Measurements from ENCODE around the gene DRG2.

DRG2 gene

DNA sequence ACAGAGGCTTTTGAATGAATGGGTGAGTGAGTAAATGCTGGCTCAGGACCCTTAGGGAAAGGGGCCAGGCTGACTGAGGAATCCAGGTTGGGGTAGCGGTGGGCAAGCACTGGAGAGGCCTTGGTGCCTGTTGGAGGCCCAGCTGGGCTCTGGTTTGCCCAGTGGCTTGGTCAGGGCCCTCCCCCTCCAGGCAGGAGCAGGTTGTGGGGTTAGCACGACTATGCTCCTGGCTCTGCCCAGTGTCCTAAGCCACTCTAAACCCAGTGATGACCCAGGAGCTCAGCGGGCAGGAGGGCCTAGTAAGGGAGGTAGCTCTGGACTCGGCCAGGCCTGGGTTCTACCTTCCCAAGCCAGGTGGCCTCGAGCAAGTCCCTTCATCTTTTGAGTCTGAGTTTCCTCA lies 28.3 kb downstream of the DRG2 start:
- H3K4me3 ChIP-seq (IDR thresholded peaks at IDR 0.05; ENCODE audit: insufficient read depth, low read depth, low read length), result no peak overlapping the region
- no peaks in the 10 kb centered on the region for H3K4me1 ChIP-seq (ENCODE audit: low read depth, poor library complexity, severe bottlenecking)
- H3K36me3 ChIP-seq (ENCODE audit: insufficient read depth), result no peaks in the 10 kb centered on the region
- H3K9ac ChIP-seq, result no peak overlapping the region
- H3K79me2 ChIP-seq (ENCODE audit: insufficient read depth, low read depth), result no peaks in the 10 kb centered on the region
- no peak overlapping the region for H2AFZ ChIP-seq (ENCODE audit: low read depth)
- H3K4me2 ChIP-seq, result no peak overlapping the region
- H3K27me3 ChIP-seq (ENCODE audit: insufficient read depth, low read depth), result no peaks in the 10 kb centered on the region
- no peaks in the 10 kb centered on the region for H4K20me1 ChIP-seq (ENCODE audit: insufficient read depth)
- TF ChIP-seq, protein P1, sequence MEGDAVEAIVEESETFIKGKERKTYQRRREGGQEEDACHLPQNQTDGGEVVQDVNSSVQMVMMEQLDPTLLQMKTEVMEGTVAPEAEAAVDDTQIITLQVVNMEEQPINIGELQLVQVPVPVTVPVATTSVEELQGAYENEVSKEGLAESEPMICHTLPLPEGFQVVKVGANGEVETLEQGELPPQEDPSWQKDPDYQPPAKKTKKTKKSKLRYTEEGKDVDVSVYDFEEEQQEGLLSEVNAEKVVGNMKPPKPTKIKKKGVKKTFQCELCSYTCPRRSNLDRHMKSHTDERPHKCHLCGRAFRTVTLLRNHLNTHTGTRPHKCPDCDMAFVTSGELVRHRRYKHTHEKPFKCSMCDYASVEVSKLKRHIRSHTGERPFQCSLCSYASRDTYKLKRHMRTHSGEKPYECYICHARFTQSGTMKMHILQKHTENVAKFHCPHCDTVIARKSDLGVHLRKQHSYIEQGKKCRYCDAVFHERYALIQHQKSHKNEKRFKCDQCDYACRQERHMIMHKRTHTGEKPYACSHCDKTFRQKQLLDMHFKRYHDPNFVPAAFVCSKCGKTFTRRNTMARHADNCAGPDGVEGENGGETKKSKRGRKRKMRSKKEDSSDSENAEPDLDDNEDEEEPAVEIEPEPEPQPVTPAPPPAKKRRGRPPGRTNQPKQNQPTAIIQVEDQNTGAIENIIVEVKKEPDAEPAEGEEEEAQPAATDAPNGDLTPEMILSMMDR (conservative IDR thresholded peaks at IDR 0.05; ENCODE audit: low read depth, low read length), result no peak
- H3K27ac ChIP-seq, result no peak overlapping the region

DNA sequence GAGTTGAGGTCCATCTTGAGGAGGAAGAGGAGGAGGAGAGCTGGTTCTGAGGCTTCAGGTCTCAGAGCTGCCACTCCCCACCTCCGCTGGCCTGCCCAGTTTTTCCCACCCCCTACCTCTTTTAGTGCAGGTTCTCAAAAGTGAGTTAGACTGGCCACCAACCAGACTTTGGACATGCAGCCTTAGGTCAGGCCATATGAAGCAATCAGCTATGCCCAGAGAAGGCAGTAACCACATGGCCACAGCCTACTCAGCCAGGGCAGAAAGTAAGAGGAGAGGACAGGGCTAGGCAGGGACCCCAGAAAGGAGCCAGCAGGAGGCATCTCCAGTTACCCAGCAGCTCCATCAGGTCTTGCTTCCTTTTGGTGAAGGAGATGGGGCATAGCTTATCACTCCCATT lies 29.8 kb downstream of the DRG2 start:
- TF ChIP-seq, protein P1 (conservative IDR thresholded peaks at IDR 0.05; ENCODE audit: low read depth, low read length), result no peak
- Histone ChIP-seq H2AFZ (ENCODE audit: low read depth) (no peak overlapping the region), H3K27ac (no peak overlapping the region), H3K4me1 (ENCODE audit: low read depth, poor library complexity, severe bottlenecking) (no peaks in the 10 kb centered on the region), H3K4me3 (IDR thresholded peaks at IDR 0.05; ENCODE audit: insufficient read depth, low read depth, low read length) (no peak overlapping the region), H3K9ac (no peak overlapping the region), H4K20me1 (ENCODE audit: insufficient read depth) (no peaks in the 10 kb centered on the region), H3K79me2 (ENCODE audit: insufficient read depth, low read depth) (no peaks in the 10 kb centered on the region), H3K27me3 (ENCODE audit: insufficient read depth, low read depth) (no peaks in the 10 kb centered on the region), H3K36me3 (ENCODE audit: insufficient read depth) (no peaks in the 10 kb centered on the region), H3K4me2 (no peak overlapping the region)

DNA sequence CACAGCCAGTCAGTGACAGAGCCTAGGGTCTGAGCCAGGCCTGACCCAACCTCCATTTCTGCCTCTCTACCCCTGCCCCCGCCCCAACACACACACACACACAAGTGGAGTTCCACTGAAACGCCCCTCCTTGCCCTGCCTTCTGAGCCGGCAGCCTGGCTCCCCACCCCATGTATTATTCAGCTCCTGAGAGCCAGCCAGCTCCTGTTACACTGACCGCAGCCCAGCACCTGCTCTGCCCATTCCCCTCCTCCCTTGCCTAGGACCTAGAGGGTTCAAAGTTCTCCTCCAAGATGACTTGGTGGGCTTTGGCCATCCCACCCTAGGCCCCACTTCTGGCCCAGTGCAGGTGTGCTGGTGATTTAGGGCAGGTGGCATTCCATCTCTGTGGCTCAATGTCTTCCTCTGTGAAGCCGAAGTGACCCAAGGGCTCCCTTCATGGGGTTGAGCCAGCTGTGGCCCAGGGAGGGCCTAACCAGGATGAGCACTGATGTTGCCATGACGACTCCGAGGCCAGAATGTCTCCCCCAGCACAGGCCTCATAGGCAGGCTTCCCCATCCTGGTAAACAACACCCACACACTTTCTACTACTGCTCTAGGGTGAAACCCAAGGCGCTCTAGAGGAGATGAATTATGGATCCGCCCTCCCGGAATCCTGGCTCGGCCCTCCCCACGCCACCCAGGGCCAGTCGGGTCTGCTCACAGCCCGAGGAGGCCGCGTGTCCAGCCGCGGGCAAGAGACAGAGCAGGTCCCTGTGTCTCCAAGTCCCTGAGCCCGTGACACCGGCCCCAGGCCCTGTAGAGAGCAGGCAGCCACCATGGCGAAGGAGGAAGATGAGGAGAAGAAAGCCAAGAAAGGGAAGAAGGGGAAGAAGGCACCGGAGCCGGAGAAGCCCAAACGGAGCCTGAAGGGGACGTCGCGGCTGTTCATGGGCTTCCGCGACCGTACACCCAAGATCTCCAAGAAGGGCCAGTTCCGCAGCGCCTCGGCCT lies 30.5 kb downstream of the DRG2 start:
- TF ChIP-seq, protein P1 (conservative IDR thresholded peaks at IDR 0.05; ENCODE audit: low read depth, low read length), result no peak
- no peak overlapping the region for H2AFZ ChIP-seq (ENCODE audit: low read depth)
- H3K4me2 ChIP-seq, result no peak overlapping the region
- H3K27me3 ChIP-seq (ENCODE audit: insufficient read depth, low read depth), result no peaks in the 10 kb centered on the region
- H3K27ac ChIP-seq, result no peak overlapping the region
- H3K79me2 ChIP-seq (ENCODE audit: insufficient read depth, low read depth), result no peaks in the 10 kb centered on the region
- no peaks in the 10 kb centered on the region for H3K36me3 ChIP-seq (ENCODE audit: insufficient read depth)
- no peak overlapping the region for H3K9ac ChIP-seq
- H3K4me1 ChIP-seq (ENCODE audit: low read depth, poor library complexity, severe bottlenecking), result no peaks in the 10 kb centered on the region
- no peak overlapping the region for H3K4me3 ChIP-seq (IDR thresholded peaks at IDR 0.05; ENCODE audit: insufficient read depth, low read depth, low read length)
- H4K20me1 ChIP-seq (ENCODE audit: insufficient read depth), result no peaks in the 10 kb centered on the region

DNA sequence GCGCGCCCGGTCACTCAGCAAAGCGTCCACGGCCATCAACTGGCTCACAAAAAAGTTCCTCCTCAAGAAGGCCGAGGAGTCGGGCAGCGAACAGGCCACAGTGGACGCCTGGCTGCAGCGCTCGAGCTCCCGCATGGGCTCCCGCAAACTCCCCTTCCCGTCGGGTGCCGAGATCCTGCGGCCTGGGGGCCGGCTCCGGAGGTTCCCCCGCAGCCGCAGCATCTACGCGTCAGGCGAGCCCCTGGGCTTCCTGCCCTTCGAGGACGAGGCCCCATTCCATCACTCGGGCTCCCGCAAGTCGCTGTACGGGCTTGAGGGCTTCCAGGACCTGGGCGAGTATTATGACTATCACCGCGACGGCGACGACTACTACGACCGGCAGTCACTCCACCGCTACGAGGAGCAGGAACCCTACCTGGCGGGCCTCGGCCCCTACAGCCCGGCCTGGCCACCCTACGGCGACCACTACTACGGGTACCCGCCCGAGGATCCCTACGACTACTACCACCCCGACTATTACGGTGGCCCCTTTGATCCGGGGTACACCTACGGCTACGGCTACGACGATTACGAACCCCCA lies 31.5 kb downstream of the DRG2 start:
- TF ChIP-seq, protein P1 (conservative IDR thresholded peaks at IDR 0.05; ENCODE audit: low read depth, low read length), result no peak
- H3K9ac ChIP-seq, result no peak overlapping the region
- H4K20me1 ChIP-seq (ENCODE audit: insufficient read depth), result no peaks in the 10 kb centered on the region
- no peak overlapping the region for H2AFZ ChIP-seq (ENCODE audit: low read depth)
- H3K36me3 ChIP-seq (ENCODE audit: insufficient read depth), result no peaks in the 10 kb centered on the region
- H3K27ac ChIP-seq, result no peak overlapping the region
- no peak overlapping the region for H3K4me3 ChIP-seq (IDR thresholded peaks at IDR 0.05; ENCODE audit: insufficient read depth, low read depth, low read length)
- H3K4me1 ChIP-seq (ENCODE audit: low read depth, poor library complexity, severe bottlenecking), result no peaks in the 10 kb centered on the region
- H3K79me2 ChIP-seq (ENCODE audit: insufficient read depth, low read depth), result no peaks in the 10 kb centered on the region
- H3K4me2 ChIP-seq, result no peak overlapping the region
- no peaks in the 10 kb centered on the region for H3K27me3 ChIP-seq (ENCODE audit: insufficient read depth, low read depth)
